Hematopoietic multipotent progenitor cell treated with erythropoietin and hydrocortisone succinate and interleukin-3 and kit ligand, for 8 days (in vitro differentiated cells): ENCODE measurements around the gene KANK4.

Experiments used
- DNase-seq: peaks from one replicate; pipeline ENCODE4 v3.0.0-alpha.2; 2015

The KANK4 gene

GRCh38 chr1:62196086-62196690, 123.0 kb downstream of the KANK4 start:
- no peak for DNase-seq

- DNase-seq, result no peak
These were observed 124.3 kb downstream of the KANK4 start, which contains the start of gene L1TD1 for GRCh38 chr1:62194651-62195544. Gene L1TD1 (plus strand): TSS chr1:62194849. CDS start chr1:62206629, 11,780 bp downstream.

GRCh38 chr1:62188111-62188510, 131.1 kb downstream of the KANK4 start:
- no peak for DNase-seq

- DNase-seq, result no peak
These were observed 131.7 kb downstream of the KANK4 start for GRCh38 chr1:62187548-62187947.
